Measurements from ENCODE around the gene PARVB. TPM values are rescaled to one million over a fixed set of nuclear protein-coding genes. Genes with fewer than 3 reads are reported as not detected.

PARVB gene
- total and polyA plus RNA-seq, 2 donors (not counting 3 experiments of a cell fraction or from before 2014, with no cell fraction given), result 155 to 162 TPM

DNA sequence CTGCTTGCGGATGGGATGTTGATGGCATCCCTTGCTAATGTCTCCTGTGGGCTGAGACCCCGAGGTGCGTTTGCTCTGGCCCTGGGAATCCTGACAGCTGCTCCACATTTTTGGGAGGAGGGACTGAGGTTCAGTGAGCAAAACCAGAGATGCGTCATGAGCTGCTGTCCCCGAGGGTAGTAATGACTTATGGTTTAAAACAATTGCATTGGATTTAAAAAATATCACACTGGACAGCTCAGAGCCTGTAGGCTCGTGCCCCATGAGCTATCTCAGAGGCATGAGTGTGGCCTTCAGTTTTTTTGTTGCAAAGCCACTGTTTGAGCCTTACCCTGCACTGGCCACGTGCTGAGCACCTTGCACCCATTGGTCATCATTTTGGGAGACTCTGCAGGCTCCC is 135.7 kb downstream of the PARVB start:
- no TSS peak for BruUV-seq (replicated peaks)
- H3K9me1 ChIP-seq (replicated peaks; ENCODE audit: control insufficient read depth, extremely low read depth, insufficient read depth, low read length), result no peaks in the 10 kb centered on the region
- DNase-seq (ENCODE audit: low read depth, low spot score), result no peak
- CTCF ChIA-PET, result no interaction called here
- H3K4me3 ChIP-seq (replicated peaks in 1 of 3; ENCODE audit: insufficient read depth in 1 of 3, low read depth in 1 of 3, low read length in 3 of 3), result no peak overlapping the region
- H4K20me1 ChIP-seq (replicated peaks; ENCODE audit: control insufficient read depth, extremely low read depth, insufficient read depth, low read length), result no peaks in the 10 kb centered on the region
- no peak overlapping the region for H3K27ac ChIP-seq (ENCODE audit: insufficient read depth, low read depth, low read length)
- no peaks in the 10 kb centered on the region for H3K79me2 ChIP-seq (ENCODE audit: control insufficient read depth, insufficient read depth, low read length)
- H3K4me1 ChIP-seq (ENCODE audit: control insufficient read depth, extremely low read depth, insufficient read depth, low read length), result no peaks in the 10 kb centered on the region
- no peaks in the 10 kb centered on the region for H3K27me3 ChIP-seq (ENCODE audit: control insufficient read depth in 2 of 2, insufficient read depth in 2 of 2, low read length in 2 of 2)
- POLR2A ChIA-PET, result no interaction called here
- H2AFZ ChIP-seq (ENCODE audit: low read depth, low read length), result no peak overlapping the region
- no peak for FAIRE-seq
- TF ChIP-seq POLR2A (IDR thresholded peaks at IDR 0.05; ENCODE audit: low read depth, low read length) (no peak), MYC (IDR thresholded peaks at IDR 0.05; ENCODE audit: low read depth, low read length) (no peak), JUN (IDR thresholded peaks at IDR 0.05; ENCODE audit: borderline replicate concordance, insufficient read depth, insufficient read length, low read depth) (no peak)
- TF ChIP-seq, protein P1, sequence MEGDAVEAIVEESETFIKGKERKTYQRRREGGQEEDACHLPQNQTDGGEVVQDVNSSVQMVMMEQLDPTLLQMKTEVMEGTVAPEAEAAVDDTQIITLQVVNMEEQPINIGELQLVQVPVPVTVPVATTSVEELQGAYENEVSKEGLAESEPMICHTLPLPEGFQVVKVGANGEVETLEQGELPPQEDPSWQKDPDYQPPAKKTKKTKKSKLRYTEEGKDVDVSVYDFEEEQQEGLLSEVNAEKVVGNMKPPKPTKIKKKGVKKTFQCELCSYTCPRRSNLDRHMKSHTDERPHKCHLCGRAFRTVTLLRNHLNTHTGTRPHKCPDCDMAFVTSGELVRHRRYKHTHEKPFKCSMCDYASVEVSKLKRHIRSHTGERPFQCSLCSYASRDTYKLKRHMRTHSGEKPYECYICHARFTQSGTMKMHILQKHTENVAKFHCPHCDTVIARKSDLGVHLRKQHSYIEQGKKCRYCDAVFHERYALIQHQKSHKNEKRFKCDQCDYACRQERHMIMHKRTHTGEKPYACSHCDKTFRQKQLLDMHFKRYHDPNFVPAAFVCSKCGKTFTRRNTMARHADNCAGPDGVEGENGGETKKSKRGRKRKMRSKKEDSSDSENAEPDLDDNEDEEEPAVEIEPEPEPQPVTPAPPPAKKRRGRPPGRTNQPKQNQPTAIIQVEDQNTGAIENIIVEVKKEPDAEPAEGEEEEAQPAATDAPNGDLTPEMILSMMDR (IDR thresholded peaks at IDR 0.05; ENCODE audit: extremely low read depth in 1 of 2, insufficient read depth in 1 of 2, low read depth in 1 of 2, low read length in 2 of 2), result no peak
- H3K9ac ChIP-seq (replicated peaks; ENCODE audit: extremely low read depth, insufficient read depth, low read length), result no peak overlapping the region
- intact Hi-C loops (cut with micrococcal nuclease), result no loop called here
- H3K9me3 ChIP-seq (replicated peaks; ENCODE audit: control insufficient read depth, insufficient read depth, low read length), result no peaks in the 10 kb centered on the region
- dilution Hi-C loops (cut with MboI; ENCODE audit: extremely low pct_ligation_motif_present, low sequenced_read_pairs), result no loop called here
- peaks cover 4 to 31% of the 10 kb centered on the region in 2 experiments for H3K36me3 ChIP-seq (ENCODE audit: control insufficient read depth in 2 of 2, extremely low read depth in 1 of 2, insufficient read depth in 2 of 2, low read length in 2 of 2)
- no peak overlapping the region for H3K4me2 ChIP-seq (ENCODE audit: insufficient read depth, low read length)

- no peaks in the 10 kb centered on the region for H3K79me2 ChIP-seq (ENCODE audit: control insufficient read depth, insufficient read depth, low read length)
- DNase-seq (ENCODE audit: low read depth, low spot score), result no peak
- ChIA-PET CTCF (interaction anchor here (0.7 kb wide), 2 partner anchors 24 to 169 kb away, joined by 3 read pairs; no protein-coding TSS in a partner anchor), POLR2A (no interaction called here)
- H2AFZ ChIP-seq (ENCODE audit: low read depth, low read length), result no peak overlapping the region
- intact Hi-C loops (cut with micrococcal nuclease) (no loop called here), dilution Hi-C loops (cut with MboI; ENCODE audit: extremely low pct_ligation_motif_present, low sequenced_read_pairs) (no loop called here)
- no peak overlapping the region for H3K27ac ChIP-seq (ENCODE audit: insufficient read depth, low read depth, low read length)
- no peak overlapping the region for H3K4me2 ChIP-seq (ENCODE audit: insufficient read depth, low read length)
- H4K20me1 ChIP-seq (replicated peaks; ENCODE audit: control insufficient read depth, extremely low read depth, insufficient read depth, low read length), result no peaks in the 10 kb centered on the region
- no peaks in the 10 kb centered on the region for H3K9me3 ChIP-seq (replicated peaks; ENCODE audit: control insufficient read depth, insufficient read depth, low read length)
- peaks cover 4 to 29% of the 10 kb centered on the region in 2 experiments for H3K36me3 ChIP-seq (ENCODE audit: control insufficient read depth in 2 of 2, extremely low read depth in 1 of 2, insufficient read depth in 2 of 2, low read length in 2 of 2)
- no peaks in the 10 kb centered on the region for H3K9me1 ChIP-seq (replicated peaks; ENCODE audit: control insufficient read depth, extremely low read depth, insufficient read depth, low read length)
- no peak overlapping the region for H3K9ac ChIP-seq (replicated peaks; ENCODE audit: extremely low read depth, insufficient read depth, low read length)
- H3K4me1 ChIP-seq (ENCODE audit: control insufficient read depth, extremely low read depth, insufficient read depth, low read length), result no peaks in the 10 kb centered on the region
- TF ChIP-seq EZH2 (IDR thresholded peaks at IDR 0.05; ENCODE audit: borderline replicate concordance, low read depth, low read length, severe bottlenecking) (no peak), JUN (IDR thresholded peaks at IDR 0.05; ENCODE audit: borderline replicate concordance, insufficient read depth, insufficient read length, low read depth) (no peak), FOS (IDR thresholded peaks at IDR 0.05; ENCODE audit: borderline replicate concordance, insufficient read depth, low read length) (no peak), POLR2AphosphoS5 (IDR thresholded peaks at IDR 0.05; ENCODE audit: insufficient read depth, low read depth, low read length) (no peak)
- no TSS peak for BruUV-seq (replicated peaks)
- FAIRE-seq, result no peak
- H3K4me3 ChIP-seq (replicated peaks in 1 of 3; ENCODE audit: insufficient read depth in 1 of 3, low read depth in 1 of 3, low read length in 3 of 3), result no peak overlapping the region
- no peaks in the 10 kb centered on the region for H3K27me3 ChIP-seq (ENCODE audit: control insufficient read depth in 2 of 2, insufficient read depth in 2 of 2, low read length in 2 of 2)
Observed at GRCh38 chr22:44160421-44160820, 136.3 kb downstream of the PARVB start.

All from endothelial cell of umbilical vein (primary cell).